ENCODE data around the gene LCE2B.
"Not testable (repeated sequence)": the region's sequence is repeated elsewhere in the genome, so short reads cannot be mapped to it uniquely, and the experiment has no call there.

Gene LCE2B, protein sequence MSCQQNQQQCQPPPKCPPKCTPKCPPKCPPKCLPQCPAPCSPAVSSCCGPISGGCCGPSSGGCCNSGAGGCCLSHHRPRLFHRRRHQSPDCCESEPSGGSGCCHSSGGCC

DNA sequence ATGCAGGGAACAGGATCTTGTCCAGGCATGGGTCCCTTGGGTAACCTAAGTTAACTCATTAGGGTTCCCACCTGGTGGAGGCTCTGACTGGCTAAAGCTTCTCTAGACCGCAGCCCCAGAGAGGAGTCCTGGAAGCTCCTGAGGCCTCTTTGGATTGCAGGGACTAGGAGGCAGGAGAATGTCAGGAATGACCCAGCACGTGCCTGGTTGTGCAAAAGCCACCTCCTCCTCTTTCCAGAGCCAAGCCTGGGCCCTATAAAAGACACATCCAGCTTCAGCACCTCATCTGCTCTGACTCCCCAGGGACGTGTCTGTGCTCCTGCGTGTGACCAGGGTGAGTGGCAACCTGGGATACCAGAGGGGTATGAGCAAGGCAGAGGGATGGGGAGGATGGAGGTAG lies at the start of gene LCE2B:
Gene LCE2B (plus strand): TSS at position 301 of the 400 bp plus-strand sequence. CDS start 721 bp downstream, outside the sequence.
- not testable (repeated sequence) for DNase-seq

DNA sequence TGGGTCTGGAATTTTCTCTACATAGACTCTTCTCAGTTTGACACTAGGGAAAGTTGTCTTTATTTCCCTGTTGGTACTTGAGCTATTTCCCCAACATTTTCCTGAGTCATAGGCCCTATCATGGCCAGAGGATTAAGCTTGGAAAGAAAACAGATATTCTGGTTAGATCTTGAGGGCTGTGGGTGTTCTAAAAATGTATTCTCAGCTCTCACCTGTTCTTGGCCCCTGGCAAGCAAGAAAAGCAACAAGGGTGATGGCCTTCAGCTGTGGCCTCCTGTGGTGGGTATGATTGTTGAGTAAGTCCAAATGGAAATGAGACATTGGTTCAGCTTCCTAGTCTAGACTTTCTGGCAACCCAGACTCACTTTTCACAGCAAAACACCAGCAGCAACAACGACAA lies 45.6 kb upstream of the LCE2B start:
- DNase-seq: no peak

DNA sequence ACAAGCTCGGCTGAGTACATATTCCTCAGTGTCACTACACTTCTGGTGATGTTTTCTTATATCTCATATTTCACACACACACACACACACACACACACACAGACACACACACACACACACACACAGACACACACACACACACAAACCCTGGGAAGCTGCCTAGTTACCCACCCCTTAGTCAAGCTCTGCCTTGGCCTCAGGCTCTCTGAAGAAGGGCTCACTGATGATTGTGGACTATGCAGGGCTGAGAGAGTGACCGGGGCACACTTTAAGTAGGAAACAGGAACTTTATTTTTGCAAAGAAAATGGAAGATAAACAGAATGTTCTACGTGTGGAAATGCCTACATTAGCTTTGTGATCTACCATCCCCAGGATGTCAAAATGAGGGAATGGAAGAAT lies 42.0 kb upstream of the LCE2B start:
- DNase-seq: no peak

DNA sequence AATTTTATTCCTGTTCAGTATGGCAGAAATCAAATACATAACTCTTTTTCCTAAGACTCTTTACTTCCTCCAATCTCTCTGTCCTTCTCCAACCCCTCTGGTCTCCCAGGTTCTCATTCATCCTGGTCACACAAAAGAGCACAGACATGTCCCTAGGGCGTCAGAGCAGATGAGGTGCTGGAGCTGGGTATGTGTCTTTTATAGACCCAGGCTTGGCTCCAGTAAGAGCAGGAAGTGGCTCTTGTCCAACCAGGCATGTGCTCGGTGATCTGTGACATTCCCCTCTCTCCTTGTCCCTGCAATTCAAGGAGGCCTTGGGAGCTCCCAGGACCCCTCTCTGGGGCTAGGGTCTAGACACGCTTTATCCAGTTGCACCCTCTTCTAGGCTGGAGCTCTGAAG lies 40.8 kb upstream of the LCE2B start:
- no peak for DNase-seq

DNA sequence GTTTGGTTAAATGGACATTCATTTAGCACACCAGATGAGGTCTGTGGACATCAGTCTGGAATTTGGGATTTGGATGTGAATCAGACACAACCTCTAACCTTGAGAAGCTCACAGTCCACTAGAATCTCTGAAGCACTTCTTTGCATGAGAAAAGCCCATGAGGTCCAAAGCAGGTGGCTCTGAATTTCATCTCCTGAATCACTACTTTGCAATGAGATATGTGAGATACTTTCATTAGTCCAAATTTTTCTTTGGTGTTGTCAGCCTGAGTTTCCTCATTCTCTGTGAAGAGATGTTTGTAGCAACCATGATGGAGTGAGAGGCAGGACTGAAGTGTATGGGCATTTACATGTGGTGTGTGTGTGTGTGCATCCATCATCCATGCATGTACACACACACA lies 39.3 kb upstream of the LCE2B start:
- no peak for DNase-seq

DNA sequence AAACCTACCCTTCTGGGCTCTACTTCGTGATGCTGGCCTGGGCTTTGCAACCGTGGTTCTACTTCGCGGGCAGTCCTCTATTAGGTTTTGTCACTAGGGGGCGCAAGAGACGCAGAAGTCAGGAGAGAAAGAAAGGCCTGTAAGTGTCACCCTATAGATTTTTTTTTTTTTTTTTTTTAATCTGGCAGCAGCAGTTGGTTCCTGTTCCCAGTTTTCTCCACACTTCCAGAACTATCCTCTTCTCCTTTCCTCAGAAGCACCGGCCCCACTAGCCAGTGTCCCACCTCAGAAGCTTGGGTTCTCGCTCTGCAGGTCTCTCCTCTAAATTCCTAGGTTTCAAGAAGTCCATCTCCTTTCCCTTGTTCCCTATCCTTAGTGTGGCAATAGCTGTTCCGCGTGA lies 31.8 kb upstream of the LCE2B start:
- DNase-seq: no peak

DNA sequence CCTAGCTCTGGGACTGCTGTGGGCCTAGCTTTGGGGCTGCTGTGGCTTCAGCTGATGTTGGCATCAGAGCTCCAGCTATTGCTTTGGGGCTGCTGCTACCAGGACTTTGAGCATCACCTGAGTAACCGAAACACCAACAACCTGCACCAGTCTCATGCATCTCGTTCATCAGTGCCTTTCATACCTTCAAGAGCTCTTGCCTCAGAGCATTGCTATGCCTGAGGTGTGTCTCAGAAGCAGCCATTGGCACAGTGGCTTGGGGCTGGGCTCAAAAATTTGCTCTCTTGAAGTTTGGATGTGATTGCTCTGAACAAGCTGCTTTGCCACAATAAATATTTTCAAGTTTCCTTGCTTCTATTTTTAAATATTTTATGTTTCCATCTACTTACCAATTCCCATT lies 29.5 kb upstream of the LCE2B start:
- no peak for DNase-seq

DNA sequence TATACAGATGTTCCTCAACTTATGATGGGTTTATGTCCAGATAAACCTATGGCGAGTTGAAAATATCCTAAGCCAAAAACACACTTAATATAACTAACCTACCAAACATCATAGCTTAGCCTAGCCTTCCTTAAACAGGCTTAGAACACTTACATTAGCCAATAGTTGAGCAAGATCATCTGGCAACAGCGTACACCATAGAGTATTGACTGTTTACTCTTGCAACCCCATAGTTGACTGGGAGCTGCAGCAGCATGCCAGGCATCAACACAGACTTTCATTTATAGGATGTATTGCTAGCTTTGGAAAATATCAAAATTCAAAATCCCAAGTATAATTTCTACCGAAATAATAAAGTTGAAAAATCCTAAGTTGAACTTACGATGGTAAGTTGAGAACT lies 28.2 kb upstream of the LCE2B start:
- no peak for DNase-seq

DNA sequence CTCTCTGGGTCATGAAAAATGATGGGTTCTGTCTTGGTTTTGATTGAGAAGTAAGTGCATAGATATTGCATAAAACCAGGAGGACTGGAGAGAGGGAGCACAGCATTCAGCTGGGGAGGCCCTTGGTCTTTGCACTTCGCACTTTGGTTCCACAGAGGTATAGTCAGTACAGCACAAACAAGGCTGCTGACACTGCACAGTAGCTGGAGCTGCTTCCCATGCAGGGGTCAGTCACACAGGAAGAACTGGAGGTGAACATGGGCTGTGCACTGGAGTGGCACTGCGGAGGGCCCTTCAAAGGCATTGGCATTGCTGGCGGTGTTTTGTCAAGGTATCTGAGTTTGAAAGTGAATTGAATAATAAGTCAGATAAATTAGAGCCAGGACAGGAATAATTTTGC lies 27.3 kb upstream of the LCE2B start:
- DNase-seq: no peak

DNA sequence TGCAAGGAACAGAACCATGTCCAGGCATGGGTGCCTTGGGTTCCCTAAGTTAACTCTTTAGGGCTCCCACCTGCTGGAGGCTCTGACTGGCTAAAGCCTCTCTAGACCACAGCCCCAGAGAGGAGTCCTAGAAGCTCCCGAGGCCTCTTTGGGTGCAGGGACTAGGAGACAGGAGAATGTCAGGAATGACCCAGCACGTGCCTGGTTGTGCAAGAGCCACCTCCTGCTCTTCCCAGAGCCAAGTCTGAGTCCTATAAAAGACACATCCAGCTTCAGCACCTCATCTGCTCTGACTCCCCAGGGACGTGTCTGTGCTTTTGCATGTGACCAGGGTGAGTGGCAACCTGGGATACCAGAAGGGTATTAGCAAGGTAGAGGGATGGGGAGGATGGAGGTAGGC lies 22.8 kb upstream of the LCE2B start, which contains the start of gene LCE2D:
Gene LCE2D (plus strand): TSS at position 283 of the 400 bp plus-strand sequence. CDS start 726 bp downstream, outside the sequence.
- DNase-seq: no peak

DNA sequence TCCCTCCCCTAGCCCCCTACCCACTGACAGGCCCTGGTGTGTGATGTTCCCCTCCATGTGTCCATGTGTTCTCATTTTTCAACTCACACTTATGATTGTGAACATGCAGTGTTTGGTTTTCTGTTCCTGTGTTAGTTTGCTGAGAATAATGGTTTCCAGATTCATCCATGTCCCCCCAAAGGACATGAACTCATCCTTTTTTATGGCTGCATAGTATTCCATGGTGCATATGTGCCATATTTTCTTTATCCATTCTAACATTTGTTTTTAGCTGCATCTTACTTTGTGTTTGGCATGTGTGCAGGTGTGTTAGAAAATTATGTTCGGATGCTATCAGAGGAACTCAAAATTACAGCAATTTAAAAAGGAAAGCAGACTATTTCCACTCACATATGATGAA lies 19.8 kb upstream of the LCE2B start:
- not testable (repeated sequence) for DNase-seq

DNA sequence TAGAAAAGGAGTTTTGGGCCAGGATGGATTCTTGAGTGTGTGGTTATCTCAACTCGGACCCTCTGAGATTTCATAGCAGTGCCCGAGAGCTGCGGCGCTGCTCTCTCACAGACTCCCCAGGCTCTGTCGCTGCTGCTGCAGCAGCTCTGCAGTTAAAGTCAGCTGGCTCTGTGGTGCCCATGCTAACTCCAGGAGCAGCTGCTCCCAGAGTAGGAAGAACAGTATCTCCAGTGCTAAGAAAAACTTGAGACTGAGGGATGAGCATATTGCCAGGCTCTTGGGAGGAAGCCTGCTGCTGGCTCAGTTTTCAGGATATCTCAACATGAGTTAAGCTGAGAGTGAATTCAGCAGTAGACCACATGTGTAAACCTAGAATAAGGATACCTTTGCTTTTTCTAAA lies 18.3 kb upstream of the LCE2B start:
- no peak for DNase-seq

DNA sequence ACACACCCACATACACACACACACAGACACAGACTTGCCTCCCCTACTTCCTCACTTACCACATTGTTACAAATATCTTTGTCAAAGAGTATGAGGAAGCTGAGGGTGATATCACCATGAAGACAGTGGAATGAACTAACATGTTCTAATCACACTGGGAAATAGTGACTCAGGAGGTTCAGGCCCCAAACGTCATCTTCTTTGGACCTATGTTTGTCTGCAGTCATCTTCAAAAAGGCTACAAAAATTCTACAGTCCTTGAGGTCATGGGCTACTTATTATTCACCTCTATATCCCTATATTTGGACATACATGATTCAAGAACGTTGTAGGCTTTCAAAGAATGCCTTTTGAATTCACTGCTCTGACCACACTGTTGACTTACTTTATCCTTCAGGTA lies 12.9 kb upstream of the LCE2B start:
- DNase-seq: no peak

DNA sequence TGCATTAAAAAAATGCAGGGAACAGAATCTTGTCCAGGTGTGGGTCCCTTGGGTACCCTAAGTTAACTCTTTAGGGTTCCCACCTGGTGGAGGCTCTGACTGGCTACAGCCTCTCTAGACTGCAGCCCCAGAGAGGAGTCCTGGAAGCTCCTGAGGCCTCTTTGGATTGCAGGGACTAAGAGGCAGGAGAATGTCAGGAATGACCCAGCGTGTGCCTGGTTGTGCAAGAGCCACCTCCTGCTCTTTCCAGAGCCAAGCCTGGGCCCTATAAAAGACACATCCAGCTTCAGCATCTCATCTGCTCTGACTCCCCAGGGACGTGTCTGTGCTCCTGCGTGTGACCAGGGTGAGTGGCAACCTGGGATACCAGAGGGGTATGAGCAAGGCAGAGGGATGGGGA lies 10.9 kb upstream of the LCE2B start, which contains the start of gene LCE2C:
Gene LCE2C (plus strand): TSS at position 297 of the 400 bp plus-strand sequence. CDS start 737 bp downstream, outside the sequence.
- DNase-seq: not testable (repeated sequence)

DNA sequence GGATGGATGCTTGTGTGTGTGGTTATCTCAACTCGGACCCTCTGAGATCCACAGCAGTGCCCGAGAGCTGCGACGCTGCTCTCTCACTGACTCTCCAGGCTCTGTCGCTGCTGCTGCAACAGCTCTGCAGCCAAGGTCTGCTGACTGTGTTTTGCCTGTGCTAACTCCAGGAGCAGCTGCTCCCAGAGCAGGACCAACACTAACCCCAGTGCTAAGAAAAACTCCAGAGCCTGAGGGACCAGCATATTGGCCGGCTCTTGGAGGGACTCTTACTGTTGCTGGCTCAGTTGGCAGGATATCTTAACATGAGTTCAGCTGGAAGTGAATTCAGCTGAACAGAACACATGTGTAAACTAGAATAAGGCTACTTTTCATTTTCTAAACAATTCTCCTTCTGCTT lies 6.5 kb upstream of the LCE2B start:
- no peak for DNase-seq

DNA sequence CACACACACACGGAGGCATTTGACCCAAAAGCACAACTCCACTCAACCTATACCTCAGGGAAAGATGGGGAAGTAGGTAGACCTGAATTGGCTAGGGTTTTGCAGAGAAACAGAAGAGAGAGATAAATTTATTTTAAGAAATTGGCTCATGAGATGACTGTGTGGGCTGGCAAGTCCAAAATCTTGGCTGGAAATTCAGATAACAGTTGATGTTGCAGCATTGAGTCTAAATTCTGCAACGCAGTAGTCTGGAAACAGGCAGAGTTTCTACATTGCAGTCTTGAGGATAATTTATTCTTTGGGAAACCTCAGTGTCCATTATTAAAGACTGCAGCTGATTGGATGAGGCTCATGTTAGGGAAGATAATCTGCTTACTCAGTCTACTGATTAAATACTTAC lies 4.3 kb upstream of the LCE2B start:
- DNase-seq: no peak

DNA sequence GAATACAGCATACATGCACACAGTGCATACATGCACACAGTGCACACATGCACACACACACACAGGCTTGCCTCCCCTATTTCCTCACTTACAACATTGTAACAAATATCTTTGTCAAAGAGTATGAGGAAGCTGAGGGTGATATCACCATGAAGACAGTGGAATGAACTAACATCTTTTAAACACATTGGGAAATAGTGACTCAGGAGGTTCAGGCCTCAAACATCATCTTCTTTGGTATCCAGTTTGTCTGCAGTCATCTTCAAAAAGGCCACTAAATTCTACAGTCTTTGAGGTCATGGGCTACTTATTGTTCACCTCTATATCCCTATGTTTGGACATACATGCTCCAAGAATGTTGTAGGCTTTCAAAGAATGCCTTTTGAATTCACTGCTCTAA lies 2.1 kb upstream of the LCE2B start:
- DNase-seq: no peak

DNA sequence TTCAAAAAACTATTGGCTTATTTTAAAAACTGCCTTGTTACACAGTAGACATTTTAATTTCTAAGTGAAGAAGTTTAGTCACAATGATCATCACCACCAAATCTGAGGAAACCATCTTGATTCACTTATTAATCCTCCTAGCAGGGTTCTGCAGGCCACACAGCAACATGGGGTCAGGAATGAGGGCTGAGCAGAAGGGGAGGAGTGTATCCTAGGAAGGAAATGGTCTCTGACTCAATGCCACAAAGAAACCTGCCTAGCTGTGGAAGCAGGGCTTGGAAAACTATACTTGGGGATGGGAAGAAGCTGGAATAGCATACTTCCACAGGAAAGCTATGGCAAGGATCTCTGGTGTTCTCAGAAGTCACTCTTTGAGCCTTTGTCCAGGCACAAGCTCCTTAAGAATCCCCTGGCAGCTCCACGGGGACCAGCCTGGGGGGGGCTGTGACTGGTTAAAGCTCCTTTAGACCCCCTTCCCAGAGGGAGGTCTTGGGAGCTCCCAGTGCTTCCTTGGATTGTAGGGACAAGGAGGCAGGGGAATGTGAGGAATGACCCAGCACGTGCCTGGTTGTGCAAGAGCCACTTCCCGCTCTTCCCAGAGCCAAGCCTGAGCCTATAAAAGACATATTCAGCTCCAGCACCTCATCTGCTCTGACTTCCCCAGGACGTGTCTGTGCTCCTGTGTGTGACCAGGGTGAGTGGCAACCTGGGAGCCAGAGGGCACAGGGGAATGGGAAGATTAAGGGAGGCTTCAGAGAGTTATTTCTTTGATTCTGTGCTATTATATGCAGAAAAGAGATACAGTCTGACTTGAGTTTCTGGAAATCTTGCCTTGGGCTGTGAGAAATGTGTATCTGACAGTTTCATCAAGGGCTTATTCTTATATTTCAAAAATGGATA lies 12.0 kb downstream of the LCE2B start, which contains the start of gene LCE2A:
Gene LCE2A (plus strand): TSS at position 645 of the 900 bp plus-strand sequence. CDS start 557 bp downstream, outside the sequence.
- DNase-seq: no peak

DNA sequence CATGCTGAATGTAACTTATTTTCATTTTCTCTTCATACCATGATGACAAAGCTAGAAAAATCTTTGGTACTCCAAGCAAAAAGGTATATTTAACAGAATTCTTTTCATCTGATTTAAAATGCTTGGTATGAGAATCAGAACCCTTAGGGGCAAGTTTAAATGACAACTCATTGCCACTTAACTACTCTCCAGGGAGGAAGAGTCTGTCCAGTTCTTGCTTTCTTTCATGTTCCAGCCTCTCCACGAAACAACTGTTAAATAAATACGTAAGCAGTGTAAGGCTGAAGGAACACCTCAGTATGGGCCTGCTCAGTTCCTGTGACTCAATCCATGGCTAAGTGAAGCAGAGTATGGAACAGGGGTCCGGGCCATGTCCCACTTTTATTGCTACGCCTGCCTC lies 13.8 kb downstream of the LCE2B start:
- no peak for DNase-seq

DNA sequence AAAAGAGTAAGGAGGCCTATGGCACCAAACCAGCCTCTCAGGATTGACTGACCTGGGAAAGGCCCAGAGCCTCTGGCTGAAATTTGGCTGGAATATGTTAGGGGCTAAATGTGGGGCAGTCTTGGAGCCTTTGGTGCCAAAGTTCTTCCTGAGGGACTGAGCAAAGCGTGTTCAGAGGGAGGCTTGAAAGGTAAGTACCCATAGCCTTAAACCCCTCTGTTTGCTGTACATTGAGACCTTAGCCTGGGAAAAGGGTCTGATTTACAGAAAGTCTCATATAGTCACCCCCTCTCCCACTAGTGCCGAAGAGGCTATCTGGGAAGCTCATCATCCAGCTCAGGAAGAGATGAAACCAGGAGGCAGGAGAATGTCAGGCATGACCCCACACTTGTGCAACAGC lies 21.9 kb downstream of the LCE2B start, which contains the start of gene LCE4A:
Gene LCE4A (plus strand): TSS at position 301 of the 400 bp plus-strand sequence. CDS start 916 bp downstream, outside the sequence.
- no peak for DNase-seq

DNA sequence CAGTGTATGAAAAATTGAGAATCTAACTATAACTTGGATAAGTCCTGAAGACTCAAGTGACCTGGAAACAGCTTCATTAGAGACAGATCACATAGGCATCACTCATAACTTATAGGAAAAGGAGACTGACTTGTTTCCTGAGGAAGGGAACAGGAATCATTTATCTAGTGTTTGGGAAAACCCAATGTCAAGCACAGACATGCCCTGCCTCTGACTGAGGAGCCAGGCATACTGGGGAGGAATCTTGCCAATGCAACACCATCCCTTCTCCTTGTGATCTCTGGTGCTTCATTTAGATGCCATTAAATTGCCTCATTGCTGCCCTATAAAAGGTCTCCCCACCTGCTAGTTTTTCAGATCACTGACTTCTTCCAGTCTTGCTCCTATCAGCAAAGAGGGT lies 32.3 kb downstream of the LCE2B start:
- DNase-seq: no peak

DNA sequence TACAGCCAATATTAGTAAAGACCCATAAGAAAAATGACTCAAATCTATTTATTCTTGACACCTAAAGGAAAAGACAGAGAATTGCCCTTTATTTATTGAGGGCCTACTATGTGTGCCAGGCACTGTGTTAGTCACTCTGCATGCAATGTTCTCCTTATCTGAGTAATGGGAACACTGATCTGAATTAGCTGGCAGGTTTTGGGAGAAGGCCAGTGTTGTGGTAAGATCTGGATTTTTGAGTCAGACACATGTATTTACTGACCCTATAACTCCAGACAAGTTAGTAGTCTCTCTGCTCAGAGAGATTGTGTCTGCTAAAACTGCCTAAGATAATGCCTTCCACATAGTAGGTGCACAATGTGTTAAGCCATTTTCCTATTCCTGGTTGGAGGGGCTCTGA lies 39.3 kb downstream of the LCE2B start:
- no peak for DNase-seq

DNA sequence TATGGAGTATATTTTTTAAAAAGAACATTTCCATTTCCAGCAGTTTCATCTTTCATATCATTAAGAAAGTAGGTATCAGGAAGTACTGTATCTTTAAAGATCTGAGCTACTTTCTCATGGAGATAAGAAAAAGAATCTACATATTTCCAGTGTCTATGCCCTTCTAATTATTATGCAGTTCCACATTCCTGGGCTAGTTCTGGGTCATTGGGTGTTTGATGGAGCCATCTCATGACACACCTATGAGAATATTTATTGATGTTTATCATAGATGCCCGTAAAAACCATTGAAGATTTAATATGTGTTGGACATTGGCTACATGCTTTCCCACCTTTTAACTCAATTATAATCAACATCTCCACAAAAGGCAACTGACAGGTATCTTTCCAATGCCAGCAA lies 43.1 kb downstream of the LCE2B start:
- no peak for DNase-seq

DNA sequence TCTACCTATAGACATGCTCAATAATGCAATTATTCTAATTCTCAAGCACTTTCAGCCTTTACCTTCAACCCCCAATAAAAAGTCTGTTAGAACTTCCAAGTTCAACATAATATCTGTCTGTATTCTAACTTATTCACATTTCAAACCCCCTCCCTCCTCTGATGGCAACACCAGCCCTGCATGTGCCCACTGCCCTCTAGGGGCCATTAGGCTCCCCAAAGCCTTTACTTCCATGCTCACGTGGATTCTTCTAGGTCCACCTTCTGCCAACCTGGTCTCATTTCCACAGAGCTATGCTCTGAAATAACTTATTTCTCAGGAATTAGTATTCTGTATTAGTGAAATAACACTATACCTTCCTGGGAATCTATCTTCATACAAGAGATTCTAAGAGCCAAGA lies 49.7 kb downstream of the LCE2B start:
- no peak for DNase-seq

Data from NCI-H2227 treated with DMSO at 0.1 percent for 48 hours (cell line).